Panc1 (cell line): ENCODE measurements around the gene TMEM239.

Source experiments
- POLR2AphosphoS5 ChIP-seq: IDR thresholded peaks from 2 replicates; pipeline ENCODE4 v1.6.1; 2012; ENCODE audit warnings: mild to moderate bottlenecking, low read depth, low read length, moderate library complexity
- TF ChIP-seq, protein P1 (sequence below): fragments of 450-650 bp; IDR thresholded peaks from 2 replicates; pipeline ENCODE4 v1.5.1; 2017; ENCODE audit warnings: mild to moderate bottlenecking

DNA sequence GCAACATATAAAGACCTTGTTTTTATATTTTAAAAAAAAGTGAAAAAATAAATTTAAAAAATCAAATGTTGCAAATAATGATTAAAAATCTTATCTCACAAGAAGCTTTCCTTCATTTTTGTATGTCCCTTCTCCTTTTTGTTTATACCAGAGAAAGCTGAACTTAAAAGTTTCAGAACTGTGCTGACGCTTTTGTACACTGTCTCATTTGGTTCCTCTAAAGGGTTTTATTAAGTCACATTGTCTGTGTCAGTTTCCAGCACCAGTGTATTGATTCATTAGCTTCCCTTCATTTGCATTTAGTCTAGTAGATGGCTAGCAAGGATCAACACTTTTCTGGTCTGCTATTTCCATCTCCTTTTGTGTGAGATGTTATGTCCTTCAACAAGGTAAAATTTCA lies 17.6 kb downstream of the TMEM239 start:
- TF ChIP-seq, protein P1, sequence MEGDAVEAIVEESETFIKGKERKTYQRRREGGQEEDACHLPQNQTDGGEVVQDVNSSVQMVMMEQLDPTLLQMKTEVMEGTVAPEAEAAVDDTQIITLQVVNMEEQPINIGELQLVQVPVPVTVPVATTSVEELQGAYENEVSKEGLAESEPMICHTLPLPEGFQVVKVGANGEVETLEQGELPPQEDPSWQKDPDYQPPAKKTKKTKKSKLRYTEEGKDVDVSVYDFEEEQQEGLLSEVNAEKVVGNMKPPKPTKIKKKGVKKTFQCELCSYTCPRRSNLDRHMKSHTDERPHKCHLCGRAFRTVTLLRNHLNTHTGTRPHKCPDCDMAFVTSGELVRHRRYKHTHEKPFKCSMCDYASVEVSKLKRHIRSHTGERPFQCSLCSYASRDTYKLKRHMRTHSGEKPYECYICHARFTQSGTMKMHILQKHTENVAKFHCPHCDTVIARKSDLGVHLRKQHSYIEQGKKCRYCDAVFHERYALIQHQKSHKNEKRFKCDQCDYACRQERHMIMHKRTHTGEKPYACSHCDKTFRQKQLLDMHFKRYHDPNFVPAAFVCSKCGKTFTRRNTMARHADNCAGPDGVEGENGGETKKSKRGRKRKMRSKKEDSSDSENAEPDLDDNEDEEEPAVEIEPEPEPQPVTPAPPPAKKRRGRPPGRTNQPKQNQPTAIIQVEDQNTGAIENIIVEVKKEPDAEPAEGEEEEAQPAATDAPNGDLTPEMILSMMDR: no peak
- no peak for TF ChIP-seq POLR2AphosphoS5
